ENCODE measurements around the gene MARCHF6.
"Not testable (repeated sequence)": the region's sequence is repeated elsewhere in the genome, so short reads cannot be mapped to it uniquely, and the experiment has no call there.

DNA sequence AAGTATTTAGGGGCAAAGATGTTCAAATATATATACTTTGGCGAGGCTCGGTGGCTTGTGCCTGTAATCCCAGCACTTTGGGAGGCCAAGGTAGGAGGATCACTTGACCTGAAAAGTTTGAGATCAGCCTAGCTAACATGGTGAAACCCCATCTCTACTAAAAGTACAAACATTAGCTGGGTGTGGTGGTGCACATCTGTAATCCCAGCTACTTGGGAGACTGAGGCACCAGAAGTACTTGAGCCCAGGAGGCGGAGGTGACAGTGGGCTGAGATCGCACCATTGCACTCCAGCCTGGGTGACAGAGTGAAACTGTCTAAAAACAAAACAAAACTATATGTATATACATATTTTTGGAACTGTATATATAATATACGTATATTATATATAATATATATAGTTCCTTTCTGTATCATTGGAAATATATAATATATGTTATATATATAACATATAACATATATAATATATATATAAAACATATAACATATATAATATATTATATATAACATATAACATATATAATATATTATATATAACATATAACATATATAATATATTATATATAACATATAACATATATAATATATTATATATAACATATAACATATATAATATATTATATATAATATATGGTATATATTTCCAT lies 8.9 kb upstream of the MARCHF6 start:
- TF ChIP-seq, protein P1, sequence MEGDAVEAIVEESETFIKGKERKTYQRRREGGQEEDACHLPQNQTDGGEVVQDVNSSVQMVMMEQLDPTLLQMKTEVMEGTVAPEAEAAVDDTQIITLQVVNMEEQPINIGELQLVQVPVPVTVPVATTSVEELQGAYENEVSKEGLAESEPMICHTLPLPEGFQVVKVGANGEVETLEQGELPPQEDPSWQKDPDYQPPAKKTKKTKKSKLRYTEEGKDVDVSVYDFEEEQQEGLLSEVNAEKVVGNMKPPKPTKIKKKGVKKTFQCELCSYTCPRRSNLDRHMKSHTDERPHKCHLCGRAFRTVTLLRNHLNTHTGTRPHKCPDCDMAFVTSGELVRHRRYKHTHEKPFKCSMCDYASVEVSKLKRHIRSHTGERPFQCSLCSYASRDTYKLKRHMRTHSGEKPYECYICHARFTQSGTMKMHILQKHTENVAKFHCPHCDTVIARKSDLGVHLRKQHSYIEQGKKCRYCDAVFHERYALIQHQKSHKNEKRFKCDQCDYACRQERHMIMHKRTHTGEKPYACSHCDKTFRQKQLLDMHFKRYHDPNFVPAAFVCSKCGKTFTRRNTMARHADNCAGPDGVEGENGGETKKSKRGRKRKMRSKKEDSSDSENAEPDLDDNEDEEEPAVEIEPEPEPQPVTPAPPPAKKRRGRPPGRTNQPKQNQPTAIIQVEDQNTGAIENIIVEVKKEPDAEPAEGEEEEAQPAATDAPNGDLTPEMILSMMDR (tag by site-specific recombination; IDR thresholded peaks at IDR 0.05) = not testable (repeated sequence)
- TF ChIP-seq KLF1 (tag by site-specific recombination; IDR thresholded peaks at IDR 0.05); TRIM28 (IDR thresholded peaks at IDR 0.05; ENCODE audit: borderline replicate concordance, low read length); ZNF416 (tag by site-specific recombination; IDR thresholded peaks at IDR 0.05); ZFP41 (tag by site-specific recombination; IDR thresholded peaks at IDR 0.05; ENCODE audit: borderline replicate concordance); MYNN (tag by site-specific recombination; IDR thresholded peaks at IDR 0.05; ENCODE audit: borderline replicate concordance); ZNF558 (tag by site-specific recombination; IDR thresholded peaks at IDR 0.05): not testable (repeated sequence)

Data from HEK293 (cell line).